ENCODE measurements around the gene HNRNPA1.
"Not testable (repeated sequence)": the region's sequence is repeated elsewhere in the genome, so short reads cannot be mapped to it uniquely, and the experiment has no call there.

HNRNPA1 gene

GRCh38 chr12:54306925-54307741 is 26.6 kb downstream of the HNRNPA1 start:
- no peak overlapping the region for H3K4me3 ChIP-seq (replicated peaks; ENCODE audit: low read depth, low read length)
- no peak for DNase-seq (ENCODE audit: extremely low read depth, low read depth)
- TF ChIP-seq, protein P1, sequence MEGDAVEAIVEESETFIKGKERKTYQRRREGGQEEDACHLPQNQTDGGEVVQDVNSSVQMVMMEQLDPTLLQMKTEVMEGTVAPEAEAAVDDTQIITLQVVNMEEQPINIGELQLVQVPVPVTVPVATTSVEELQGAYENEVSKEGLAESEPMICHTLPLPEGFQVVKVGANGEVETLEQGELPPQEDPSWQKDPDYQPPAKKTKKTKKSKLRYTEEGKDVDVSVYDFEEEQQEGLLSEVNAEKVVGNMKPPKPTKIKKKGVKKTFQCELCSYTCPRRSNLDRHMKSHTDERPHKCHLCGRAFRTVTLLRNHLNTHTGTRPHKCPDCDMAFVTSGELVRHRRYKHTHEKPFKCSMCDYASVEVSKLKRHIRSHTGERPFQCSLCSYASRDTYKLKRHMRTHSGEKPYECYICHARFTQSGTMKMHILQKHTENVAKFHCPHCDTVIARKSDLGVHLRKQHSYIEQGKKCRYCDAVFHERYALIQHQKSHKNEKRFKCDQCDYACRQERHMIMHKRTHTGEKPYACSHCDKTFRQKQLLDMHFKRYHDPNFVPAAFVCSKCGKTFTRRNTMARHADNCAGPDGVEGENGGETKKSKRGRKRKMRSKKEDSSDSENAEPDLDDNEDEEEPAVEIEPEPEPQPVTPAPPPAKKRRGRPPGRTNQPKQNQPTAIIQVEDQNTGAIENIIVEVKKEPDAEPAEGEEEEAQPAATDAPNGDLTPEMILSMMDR (IDR thresholded peaks at IDR 0.05; ENCODE audit: low read depth, low read length, missing control alignments): no peak

GRCh38 chr12:54311051-54311450 is 30.5 kb downstream of the HNRNPA1 start:
- H3K4me3 ChIP-seq (replicated peaks; ENCODE audit: low read depth, low read length): no peak overlapping the region
- TF ChIP-seq, protein P1 (IDR thresholded peaks at IDR 0.05; ENCODE audit: low read depth, low read length, missing control alignments): no peak
- DNase-seq (ENCODE audit: extremely low read depth, low read depth): no peak

DNA sequence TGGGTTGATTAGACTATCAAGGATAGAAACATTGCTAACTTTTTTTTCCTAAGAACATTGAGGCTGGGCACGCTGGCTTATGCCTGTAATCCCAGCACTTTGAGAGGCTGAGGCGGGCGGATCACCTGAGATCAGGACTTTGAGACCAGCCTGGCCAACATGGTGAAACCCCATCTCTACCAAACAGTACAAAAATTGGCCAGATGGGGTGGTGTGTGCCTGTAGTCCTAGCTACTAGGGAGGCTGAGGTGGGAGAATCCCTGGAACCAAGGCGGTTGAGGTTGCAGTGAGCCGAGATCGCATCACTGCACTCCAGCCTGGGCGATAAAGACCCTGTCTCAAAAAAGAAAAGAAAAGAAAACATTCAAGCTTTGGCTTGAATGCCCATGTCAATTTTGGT is 31.8 kb downstream of the HNRNPA1 start:
- DNase-seq (ENCODE audit: extremely low read depth, low read depth): not testable (repeated sequence)

GRCh38 chr12:54321363-54321762 is 40.8 kb downstream of the HNRNPA1 start:
- no peak overlapping the region for H3K4me3 ChIP-seq (replicated peaks; ENCODE audit: low read depth, low read length)
- TF ChIP-seq, protein P1 (IDR thresholded peaks at IDR 0.05; ENCODE audit: low read depth, low read length, missing control alignments): no peak
- DNase-seq (ENCODE audit: extremely low read depth, low read depth): no peak

More for the DNA sequence above, 31.8 kb downstream of the HNRNPA1 start:
- not testable (repeated sequence) for H3K4me3 ChIP-seq (replicated peaks; ENCODE audit: low read depth, low read length)

GRCh38 chr12:54324617-54325441 is 44.3 kb downstream of the HNRNPA1 start, which contains the start of gene COPZ1:
TSS of gene COPZ1 (plus strand) at chr12:54325131. CDS start at chr12:54325164, 33 bp downstream.
- TF ChIP-seq, protein P1 (IDR thresholded peaks at IDR 0.05; ENCODE audit: low read depth, low read length, missing control alignments): peak; percentile 75
- peak; percentile 100 for DNase-seq (ENCODE audit: extremely low read depth, low read depth)

DNA sequence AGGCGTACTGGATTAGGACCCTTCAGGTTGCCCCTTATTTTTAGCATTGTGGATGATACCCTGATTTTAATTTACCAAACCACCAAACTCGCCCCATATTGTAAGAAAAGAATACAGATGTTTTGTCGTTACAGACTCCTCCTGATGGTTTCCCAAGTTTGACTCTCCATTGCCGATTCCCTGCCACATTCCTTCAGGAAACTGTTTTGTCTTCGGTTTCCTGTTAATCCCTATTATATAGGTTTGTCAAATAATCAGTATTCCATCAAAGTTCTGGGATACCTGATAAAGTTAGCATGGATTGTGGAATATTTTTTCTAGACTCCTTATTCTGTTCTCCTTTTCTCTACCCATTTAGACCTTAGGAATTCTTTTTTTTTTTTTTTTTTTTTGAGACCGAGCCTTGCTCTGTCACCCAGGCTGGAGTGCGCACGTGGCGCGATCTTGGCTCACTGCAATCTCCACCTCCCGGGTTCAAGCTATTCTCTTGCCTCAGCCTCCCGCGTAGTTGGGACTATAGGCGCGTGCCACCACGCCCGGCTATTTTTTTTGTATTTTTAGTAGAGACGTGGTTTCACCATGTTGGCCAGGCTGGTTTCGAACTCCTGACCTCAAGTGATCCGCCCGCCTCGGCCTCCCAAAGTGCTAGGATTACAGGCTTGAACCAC is 45.0 kb downstream of the HNRNPA1 start:
- DNase-seq (ENCODE audit: extremely low read depth, low read depth): not testable (repeated sequence)
- peak overlapping the region; percentile 94 for H3K4me3 ChIP-seq (replicated peaks; ENCODE audit: low read depth, low read length)

More at GRCh38 chr12:54324617-54325441, 44.3 kb downstream of the HNRNPA1 start, which contains the start of gene COPZ1:
- peak within 1 kb of the TSS; percentile 94 for H3K4me3 ChIP-seq (replicated peaks; ENCODE audit: low read depth, low read length)

DNA sequence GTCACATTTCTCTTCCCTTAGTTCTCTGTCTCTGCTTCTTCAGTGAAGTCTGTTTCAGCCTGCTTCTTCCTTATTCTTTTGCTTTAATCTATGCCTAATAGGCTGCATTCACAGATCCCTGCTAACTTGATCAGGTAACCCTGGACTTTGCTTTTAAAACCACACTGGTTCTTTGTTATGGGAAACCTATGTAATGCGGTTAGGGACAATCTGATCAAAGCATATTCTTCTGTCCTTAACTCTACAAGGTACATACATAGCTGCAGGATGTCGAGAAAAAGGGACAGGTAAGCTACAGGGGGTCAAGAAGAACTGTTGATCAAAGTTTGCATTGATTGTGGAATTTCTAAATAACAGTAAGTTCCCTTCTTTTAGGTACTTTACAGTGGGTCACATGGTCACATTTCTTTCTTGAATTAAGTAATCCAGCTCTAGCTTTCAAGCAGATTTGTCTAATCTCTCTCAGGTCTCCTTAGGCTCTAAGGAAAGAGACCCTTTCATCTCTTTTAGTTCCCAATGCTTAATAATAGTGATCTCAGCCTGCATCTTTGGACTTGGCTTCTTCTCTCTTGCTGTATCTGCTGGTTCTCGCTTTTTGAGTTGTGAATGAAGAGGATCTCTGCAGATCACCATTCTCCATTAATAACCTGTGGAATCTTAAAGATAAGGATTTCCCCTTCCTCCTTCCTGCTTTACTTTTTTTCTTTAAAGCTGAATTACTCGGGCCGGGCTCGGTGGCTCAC is 48.2 kb downstream of the HNRNPA1 start:
- no peak overlapping the region for H3K4me3 ChIP-seq (replicated peaks; ENCODE audit: low read depth, low read length)
- no peak for DNase-seq (ENCODE audit: extremely low read depth, low read depth)
- TF ChIP-seq, protein P1 (IDR thresholded peaks at IDR 0.05; ENCODE audit: low read depth, low read length, missing control alignments): no peak
